Measurements from ENCODE around the gene SRPK2.

DNA sequence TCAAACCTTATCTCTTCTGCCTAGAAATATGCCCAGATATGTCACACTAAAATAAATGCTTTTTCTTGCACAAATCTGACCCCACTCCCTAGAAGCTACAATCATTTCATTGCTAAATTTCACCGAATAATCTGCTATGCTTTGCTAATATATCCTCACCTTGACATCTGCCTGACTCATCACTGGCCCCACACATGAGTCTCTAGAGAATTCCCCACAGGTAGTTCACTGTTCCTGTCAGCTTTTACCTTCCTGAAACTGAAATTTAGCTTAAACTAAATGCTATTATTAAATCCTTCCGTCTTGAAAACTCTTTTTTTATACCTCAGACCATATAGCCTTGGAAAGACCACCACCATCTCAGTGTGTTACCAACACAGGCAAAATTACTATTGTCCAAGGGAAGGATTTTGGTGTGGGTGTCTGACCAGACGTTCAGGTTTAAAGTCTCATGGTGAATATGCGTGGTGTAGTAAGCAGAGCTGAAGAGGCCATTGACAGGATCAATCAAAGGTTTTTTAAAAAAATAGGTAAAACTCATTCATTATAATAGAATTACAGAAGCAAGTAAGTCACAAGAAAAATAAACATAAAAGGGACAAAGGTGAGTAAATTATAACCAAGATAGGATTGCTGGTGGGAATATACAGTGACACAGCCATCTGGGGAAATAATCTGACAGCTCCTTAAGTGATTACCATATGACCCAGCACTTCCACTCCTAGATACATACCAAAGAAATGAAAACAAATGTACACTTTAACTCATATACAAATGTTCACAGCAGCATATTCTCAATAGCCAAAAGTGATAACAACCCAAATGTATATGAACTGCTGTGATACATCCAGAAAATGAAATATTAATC, 201.2 kb downstream of the SRPK2 start:
- TF ChIP-seq CTCF (IDR thresholded peaks at IDR 0.05) (no peak), SMAD3 (CRISPR knock-in tag; IDR thresholded peaks at IDR 0.05; ENCODE audit: borderline replicate concordance) (no peak), GABPB1 (CRISPR knock-in tag; IDR thresholded peaks at IDR 0.05) (no peak), SP1 (CRISPR knock-in tag; conservative IDR thresholded peaks at IDR 0.05) (no peak), PREB (CRISPR knock-in tag; IDR thresholded peaks at IDR 0.05; ENCODE audit: borderline replicate concordance) (no peak)
